ENCODE results near the gene ARSB.
"Not testable (repeated sequence)": the region's sequence is repeated elsewhere in the genome, so short reads cannot be mapped to it uniquely, and the experiment has no call there.

Gene ARSB

DNA sequence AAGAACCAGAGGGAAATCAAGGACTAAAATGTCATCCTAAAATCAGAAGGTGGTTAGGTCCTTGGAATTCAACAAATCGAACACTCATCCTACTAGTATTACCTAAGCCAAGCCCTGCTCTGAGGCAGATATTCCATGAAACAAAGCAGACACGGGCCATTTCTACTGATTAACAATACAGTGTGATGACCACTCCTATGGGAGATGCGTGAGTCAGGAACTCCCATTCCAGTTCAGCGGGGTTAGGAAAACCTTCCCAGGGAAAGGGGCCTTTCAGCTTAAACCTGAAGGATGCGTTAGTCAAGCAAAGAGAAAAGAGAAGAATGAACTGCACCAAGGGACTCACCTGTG, 218.7 kb downstream of the ARSB start:
- H3K36me3 Mint-ChIP-seq (ENCODE audit: insufficient read depth) = no peaks in the 10 kb centered on the region
- no peak for ATAC-seq (replicated peaks)
- no peaks in the 10 kb centered on the region for H3K9me3 Mint-ChIP-seq
- H3K4me1 Mint-ChIP-seq (ENCODE audit: low read depth in 2 of 2) = no peaks in the 10 kb centered on the region
- DNase-seq = no peak
- no peak overlapping the region for H3K27ac Mint-ChIP-seq
- H3K4me3 Mint-ChIP-seq = no peak overlapping the region
- peaks cover 14 to 31% of the 10 kb centered on the region in 2 donors for H3K27me3 Mint-ChIP-seq

DNA sequence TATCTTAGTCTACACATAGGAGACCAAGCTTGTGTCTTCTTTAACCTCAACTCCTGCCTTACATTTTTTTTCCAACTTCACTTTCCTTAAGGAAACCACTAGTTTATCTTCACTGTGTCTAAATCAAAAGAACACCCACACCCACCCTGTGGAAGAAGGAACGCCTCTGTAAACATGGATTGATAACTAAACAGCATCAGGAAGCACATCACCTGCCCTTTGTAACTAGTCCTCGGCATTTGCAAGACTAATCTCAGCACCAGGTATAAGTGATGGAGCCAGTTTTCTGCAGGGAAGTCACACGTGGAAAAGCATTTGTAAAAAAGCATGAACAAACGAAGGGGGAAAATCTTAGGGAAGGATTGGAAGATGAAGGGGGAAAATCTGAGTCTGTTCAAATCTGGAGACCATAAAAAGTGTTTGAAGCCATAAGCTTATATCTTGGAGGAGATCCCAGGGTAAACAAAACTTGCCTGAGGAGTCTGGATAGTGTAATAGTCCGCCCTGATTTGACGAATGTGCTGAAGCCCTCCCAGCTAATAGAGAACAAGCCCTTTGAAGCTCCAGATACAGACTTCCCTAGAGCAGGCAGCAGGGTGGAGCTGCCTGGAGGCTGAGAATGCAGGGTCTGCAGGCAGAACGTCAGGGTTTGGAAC, 219.2 kb downstream of the ARSB start:
- H3K27ac Mint-ChIP-seq = no peak overlapping the region
- no peak for ATAC-seq (replicated peaks)

DNA sequence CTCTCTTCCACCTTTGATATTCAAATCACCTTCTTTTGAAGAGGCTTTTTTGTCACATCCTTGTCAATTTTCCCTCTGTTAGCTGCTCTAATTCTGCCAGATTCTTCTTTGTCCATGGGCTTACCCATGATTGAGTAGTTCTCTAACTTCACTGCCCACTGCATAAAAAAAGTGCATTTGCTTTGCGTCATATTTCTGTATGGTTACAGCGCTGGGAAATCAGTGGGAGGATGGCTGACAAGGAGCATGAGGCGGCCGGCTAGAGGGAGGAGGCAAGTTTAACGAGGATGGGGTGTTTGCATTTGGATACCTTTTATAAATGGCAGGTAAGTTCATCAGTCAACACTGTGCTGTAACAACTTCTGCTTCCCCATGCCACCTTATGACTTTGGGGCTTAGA, 220.0 kb downstream of the ARSB start:
- H3K9me3 Mint-ChIP-seq = no peaks in the 10 kb centered on the region
- ATAC-seq (replicated peaks) = no peak
- DNase-seq = no peak
- H3K27ac Mint-ChIP-seq = no peak overlapping the region
- no peak overlapping the region for H3K4me3 Mint-ChIP-seq
- H3K27me3 Mint-ChIP-seq = peaks cover 14 to 31% of the 10 kb centered on the region in 2 donors
- H3K4me1 Mint-ChIP-seq (ENCODE audit: low read depth in 2 of 2) = no peaks in the 10 kb centered on the region
- H3K36me3 Mint-ChIP-seq (ENCODE audit: insufficient read depth) = no peaks in the 10 kb centered on the region

More for the DNA sequence above, 219.2 kb downstream of the ARSB start:
- no peak for DNase-seq
- Mint-ChIP-seq H3K4me1 (ENCODE audit: low read depth in 2 of 2) (no peaks in the 10 kb centered on the region), H3K9me3 (no peaks in the 10 kb centered on the region), H3K36me3 (ENCODE audit: insufficient read depth) (no peaks in the 10 kb centered on the region), H3K4me3 (no peak overlapping the region), H3K27me3 (peaks cover 14 to 31% of the 10 kb centered on the region in 2 donors)

DNA sequence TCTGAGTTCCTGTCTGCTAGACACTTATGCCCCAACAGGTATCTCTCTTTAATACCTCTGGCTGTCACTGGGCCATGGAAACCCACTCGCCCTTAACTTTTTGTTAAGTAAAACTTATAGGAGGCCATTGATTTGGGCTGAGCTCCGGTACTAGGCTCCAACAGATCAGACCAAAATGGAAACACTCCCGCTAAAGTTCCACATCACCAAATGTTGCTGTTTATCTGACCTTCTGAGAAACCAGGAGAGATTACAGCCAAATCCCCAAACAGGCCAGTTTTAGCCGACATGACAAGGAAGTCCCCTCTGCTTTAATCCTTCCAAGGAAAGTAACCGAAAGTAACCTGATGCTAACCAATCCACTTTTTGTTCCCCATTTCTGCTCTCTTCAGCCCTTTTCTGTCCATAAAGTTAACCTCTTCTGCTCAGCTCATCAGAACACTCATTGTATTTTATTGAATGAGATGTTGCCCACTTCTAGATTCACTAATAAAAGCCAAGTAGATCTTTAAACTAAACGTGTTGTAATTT, 221.4 kb downstream of the ARSB start:
- Mint-ChIP-seq H3K9me3 (no peaks in the 10 kb centered on the region), H3K27ac (no peak overlapping the region), H3K36me3 (ENCODE audit: insufficient read depth) (no peaks in the 10 kb centered on the region), H3K4me1 (ENCODE audit: low read depth in 2 of 2) (no peaks in the 10 kb centered on the region), H3K4me3 (no peak overlapping the region), H3K27me3 (peaks cover 14 to 31% of the 10 kb centered on the region in 2 donors)
- no peak for DNase-seq
- no peak for ATAC-seq (replicated peaks)

DNA sequence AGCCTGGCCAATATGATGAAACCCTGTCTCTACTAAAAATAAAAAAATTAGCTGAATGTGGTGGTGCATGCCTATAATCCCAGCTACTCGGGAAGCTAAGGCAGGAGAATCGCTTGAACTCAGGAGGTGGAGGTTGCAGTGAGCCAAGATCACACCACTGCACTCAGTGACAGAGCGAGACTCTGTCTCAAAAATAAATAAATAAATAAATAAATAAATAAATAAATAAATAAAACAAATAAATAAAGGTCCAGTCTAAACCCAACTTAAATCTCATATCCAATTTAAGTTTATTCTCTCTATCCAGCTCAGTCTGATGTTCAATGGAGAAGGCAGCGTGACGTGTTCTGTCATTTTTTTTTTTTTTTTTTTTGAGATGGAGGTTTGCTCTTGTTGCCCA, 222.4 kb downstream of the ARSB start:
- not testable (repeated sequence) for H3K4me1 Mint-ChIP-seq (ENCODE audit: low read depth in 2 of 2); ATAC-seq (replicated peaks); H3K27ac Mint-ChIP-seq; DNase-seq; H3K36me3 Mint-ChIP-seq (ENCODE audit: insufficient read depth); H3K9me3 Mint-ChIP-seq; H3K4me3 Mint-ChIP-seq
- peaks cover 14 to 33% of the 10 kb centered on the region in 2 donors for H3K27me3 Mint-ChIP-seq

DNA sequence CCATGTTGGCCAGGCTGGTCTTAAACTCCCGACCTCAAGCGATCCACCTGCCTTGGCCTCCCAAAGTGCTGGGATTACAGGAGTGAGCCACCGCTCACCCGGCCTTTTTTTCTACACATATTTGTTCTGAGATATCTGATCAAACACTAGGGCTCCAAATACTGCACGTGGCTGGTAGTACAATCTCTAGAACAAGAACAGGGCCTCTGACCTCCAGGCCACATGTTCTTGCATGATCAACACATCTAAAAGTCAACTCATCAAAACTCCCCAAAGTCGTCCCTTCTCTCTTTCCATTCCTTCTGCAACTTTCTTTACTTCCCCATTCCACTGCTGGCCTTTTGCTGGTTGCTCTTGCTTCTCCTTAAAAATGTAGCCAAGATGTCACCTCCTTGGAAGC, 223.3 kb downstream of the ARSB start:
- H3K4me3 Mint-ChIP-seq = no peak overlapping the region
- ATAC-seq (replicated peaks) = no peak
- H3K36me3 Mint-ChIP-seq (ENCODE audit: insufficient read depth) = no peaks in the 10 kb centered on the region
- no peaks in the 10 kb centered on the region for H3K9me3 Mint-ChIP-seq
- DNase-seq = no peak
- no peaks in the 10 kb centered on the region for H3K4me1 Mint-ChIP-seq (ENCODE audit: low read depth in 2 of 2)
- peaks cover 14 to 39% of the 10 kb centered on the region in 2 donors for H3K27me3 Mint-ChIP-seq
- no peak overlapping the region for H3K27ac Mint-ChIP-seq

DNA sequence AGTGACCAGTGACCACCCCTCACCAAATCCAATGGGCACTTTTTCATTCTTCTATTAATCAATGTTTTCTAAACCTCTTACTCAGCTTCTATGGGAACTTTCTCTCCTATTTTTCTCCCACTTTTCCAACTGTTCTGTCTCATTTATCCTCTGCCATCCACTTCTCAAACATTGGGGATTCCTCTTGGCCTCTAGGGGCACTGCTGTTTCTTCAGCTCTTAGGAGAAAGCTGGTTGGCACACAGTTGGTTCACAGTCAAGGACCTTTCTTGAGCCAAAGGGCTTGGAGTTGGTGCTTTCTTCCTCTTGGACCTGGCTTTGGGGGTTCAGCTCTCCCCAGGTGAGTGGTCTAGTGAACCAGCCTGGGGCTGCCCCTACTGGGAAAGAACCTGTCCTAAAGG, 224.3 kb downstream of the ARSB start:
- H3K27me3 Mint-ChIP-seq = peaks cover 11 to 28% of the 10 kb centered on the region in 2 donors
- H3K36me3 Mint-ChIP-seq (ENCODE audit: insufficient read depth) = no peaks in the 10 kb centered on the region
- ATAC-seq (replicated peaks) (no peak), DNase-seq (no peak)
- H3K4me1 Mint-ChIP-seq (ENCODE audit: low read depth in 2 of 2) = no peaks in the 10 kb centered on the region
- no peak overlapping the region for H3K27ac Mint-ChIP-seq
- H3K4me3 Mint-ChIP-seq = no peak overlapping the region
- H3K9me3 Mint-ChIP-seq = no peaks in the 10 kb centered on the region

DNA sequence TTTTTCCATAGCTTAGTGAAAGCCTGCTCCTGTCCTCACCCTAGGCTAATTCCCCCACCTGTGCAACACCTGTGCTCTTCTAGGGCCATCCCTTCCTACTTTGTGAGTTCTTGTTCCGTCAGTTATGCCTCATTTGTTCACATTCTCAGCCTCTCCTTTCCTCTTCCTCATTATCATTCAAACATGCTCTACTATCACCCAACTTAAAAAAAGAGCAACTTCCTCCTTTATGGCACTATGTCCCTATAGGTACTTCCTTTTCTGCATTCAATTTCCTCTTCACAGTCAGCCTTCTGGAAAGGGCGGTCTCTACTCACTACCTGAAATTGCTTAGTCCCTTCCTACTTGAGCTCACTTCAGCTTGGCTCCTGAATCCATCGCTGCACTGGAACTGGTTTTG, 224.7 kb downstream of the ARSB start:
- DNase-seq (no peak), ATAC-seq (replicated peaks) (peak; percentile 46)
- Mint-ChIP-seq H3K27ac (no peak overlapping the region), H3K27me3 (peaks cover 7 to 24% of the 10 kb centered on the region in 2 donors), H3K36me3 (ENCODE audit: insufficient read depth) (no peaks in the 10 kb centered on the region), H3K9me3 (no peaks in the 10 kb centered on the region), H3K4me3 (no peak overlapping the region), H3K4me1 (ENCODE audit: low read depth in 2 of 2) (no peaks in the 10 kb centered on the region)

DNA sequence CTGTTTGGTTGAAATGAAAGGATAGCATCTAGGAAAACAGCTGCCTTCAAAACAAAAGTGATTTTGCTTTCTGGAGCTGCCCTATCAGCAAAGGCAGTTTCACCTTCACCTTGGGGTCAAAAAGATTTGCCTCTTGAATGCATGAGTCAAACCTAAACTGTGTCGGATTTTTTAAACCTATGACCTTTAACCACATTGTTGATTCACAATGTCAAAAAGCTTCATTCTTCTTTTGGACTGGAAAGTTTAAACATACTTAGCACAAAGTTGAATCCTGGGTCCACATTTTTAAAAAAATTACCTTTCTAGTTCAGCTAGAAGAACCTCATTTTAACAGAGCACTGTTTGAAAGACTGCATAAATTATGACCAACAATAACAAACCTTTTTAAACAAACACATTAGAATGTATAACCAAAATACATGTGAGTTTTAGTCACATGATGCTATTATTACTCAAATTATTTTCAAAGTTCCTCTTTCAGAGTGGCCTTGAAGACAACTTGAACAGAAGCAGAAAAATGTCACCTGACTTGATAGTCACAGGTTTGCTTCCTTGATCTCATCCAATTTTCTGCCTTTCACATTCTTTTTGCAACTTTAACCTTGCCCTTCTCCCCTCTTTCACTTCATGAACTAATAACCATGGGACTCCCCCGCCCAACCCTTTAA, 226.8 kb downstream of the ARSB start:
- H3K27ac Mint-ChIP-seq = no peak overlapping the region
- ATAC-seq (replicated peaks) = no peak
- DNase-seq = no peak
- H3K27me3 Mint-ChIP-seq = peaks cover 0 to 14% of the 10 kb centered on the region in 2 donors
- H3K9me3 Mint-ChIP-seq = no peaks in the 10 kb centered on the region
- no peaks in the 10 kb centered on the region for H3K36me3 Mint-ChIP-seq (ENCODE audit: insufficient read depth)
- no peaks in the 10 kb centered on the region for H3K4me1 Mint-ChIP-seq (ENCODE audit: low read depth in 2 of 2)
- H3K4me3 Mint-ChIP-seq = no peak overlapping the region

DNA sequence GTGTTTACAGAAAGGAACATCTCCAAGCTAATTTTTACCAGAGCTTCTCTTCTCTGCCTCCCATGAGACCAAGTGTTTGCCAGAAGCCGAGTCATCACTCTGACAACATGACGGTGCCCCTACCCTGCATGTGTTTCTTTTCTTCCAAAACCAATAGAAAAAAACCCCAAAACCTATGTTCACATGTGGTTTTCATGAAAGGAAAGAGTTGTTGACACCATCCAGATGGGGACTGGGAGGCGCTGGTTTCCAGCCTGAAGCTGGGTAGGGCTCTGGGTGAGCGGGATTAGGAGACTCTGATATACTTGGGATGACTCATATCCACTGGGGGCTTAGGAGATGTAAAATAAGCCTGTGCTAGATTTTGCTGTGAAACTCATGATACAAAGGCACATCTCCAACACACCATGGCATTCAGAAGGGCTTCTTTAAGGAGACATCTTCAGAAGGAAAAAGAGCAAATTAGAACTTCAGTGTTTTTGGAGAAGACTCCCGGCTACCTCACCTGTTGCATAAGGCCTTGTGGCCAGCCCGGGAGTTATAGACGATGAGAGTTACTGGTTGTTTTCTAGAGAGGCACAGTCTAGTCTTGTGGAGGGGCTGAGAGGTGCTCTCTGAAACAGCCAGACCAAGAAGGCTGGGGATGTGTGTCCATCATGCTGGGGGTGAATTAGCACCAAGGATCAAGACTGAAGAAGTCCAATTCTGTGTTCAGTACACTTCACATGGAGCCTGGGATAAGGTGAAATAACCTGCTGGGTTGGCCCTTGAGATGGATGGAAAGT, 227.6 kb downstream of the ARSB start:
- DNase-seq = no peak
- Mint-ChIP-seq H3K4me1 (ENCODE audit: low read depth in 2 of 2) (no peaks in the 10 kb centered on the region), H3K9me3 (no peaks in the 10 kb centered on the region), H3K27me3 (peaks cover 0 to 22% of the 10 kb centered on the region in 2 donors), H3K27ac (no peak overlapping the region), H3K36me3 (ENCODE audit: insufficient read depth) (no peaks in the 10 kb centered on the region), H3K4me3 (no peak overlapping the region)
- no peak for ATAC-seq (replicated peaks)

DNA sequence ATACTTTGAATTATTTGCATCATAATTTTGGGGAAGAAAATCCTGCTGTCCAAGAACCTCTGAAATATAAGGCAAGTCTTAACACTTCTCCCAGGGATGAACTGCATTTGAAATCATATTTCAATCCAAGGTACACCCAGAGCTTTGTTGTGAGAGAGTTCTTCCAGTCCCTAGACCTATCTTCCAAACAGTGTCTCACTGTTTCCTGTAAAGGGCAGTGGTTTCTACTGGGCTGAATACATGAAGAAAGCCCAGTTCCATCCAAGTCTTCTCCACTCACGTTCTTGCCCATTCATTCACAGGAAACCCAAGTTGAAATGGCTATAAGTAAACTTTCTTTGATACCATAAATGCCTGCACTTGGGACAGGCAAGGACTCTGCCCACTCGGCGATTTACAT, 228.3 kb downstream of the ARSB start:
- Mint-ChIP-seq H3K36me3 (ENCODE audit: insufficient read depth) (no peaks in the 10 kb centered on the region), H3K4me1 (ENCODE audit: low read depth in 2 of 2) (no peaks in the 10 kb centered on the region), H3K9me3 (no peaks in the 10 kb centered on the region), H3K27me3 (peaks cover 0 to 22% of the 10 kb centered on the region in 2 donors), H3K27ac (no peak overlapping the region), H3K4me3 (no peak overlapping the region)
- ATAC-seq (replicated peaks) (no peak), DNase-seq (no peak)

DNA sequence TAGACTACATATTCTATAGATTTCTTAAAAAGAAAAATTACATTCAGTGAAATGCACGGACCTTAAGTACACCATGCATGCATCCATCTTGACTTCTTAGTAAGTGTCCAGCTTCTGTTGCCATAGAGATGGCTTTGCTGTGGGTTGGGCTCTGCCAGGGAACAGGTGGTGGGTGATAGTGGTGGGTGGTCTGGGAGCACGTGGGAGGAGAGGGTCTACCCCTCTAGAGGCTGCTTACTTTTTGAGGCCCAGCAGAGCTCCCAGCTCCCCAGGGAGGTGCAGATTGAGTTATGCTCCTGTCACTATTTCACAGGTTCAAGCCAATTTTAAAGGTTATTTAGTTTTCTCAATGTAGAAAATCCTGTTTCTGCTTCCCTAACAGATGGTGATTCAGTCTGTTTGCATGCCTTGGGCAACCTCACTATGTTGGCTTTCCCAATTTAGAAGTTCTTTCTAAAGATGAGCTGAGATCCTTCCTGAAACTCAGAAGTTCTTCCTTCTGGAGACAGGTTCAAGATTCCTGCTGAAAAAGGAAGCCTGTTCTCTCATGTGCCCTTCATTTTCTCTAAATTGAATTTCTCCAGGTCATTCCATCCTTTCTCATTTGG, 229.2 kb downstream of the ARSB start:
- ATAC-seq (replicated peaks) (no peak), DNase-seq (no peak)
- Mint-ChIP-seq H3K27me3 (peaks cover 5 to 31% of the 10 kb centered on the region in 2 donors), H3K36me3 (ENCODE audit: insufficient read depth) (no peaks in the 10 kb centered on the region), H3K9me3 (no peaks in the 10 kb centered on the region), H3K4me1 (ENCODE audit: low read depth in 2 of 2) (no peaks in the 10 kb centered on the region), H3K27ac (no peak overlapping the region), H3K4me3 (no peak overlapping the region)

DNA sequence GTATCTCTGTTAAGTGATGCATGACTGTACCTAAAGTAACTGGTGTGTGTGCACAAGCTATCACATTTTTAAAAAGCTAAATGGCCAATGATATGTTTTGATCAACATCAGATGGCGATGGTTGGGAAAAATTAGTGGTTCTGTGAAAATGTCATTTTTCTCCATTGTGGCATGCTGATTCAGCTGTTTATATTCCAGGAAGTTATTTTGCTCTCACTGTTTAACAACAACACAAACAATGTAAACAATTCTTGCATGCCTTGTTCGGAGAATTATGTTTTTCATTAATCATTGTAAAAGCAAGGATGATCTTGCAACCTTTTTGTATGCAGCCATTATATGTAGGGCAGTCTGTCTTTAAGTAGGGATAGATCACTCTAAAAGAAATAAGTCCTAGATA, 230.5 kb downstream of the ARSB start:
- no peaks in the 10 kb centered on the region for H3K9me3 Mint-ChIP-seq
- H3K4me1 Mint-ChIP-seq (ENCODE audit: low read depth in 2 of 2) = no peaks in the 10 kb centered on the region
- no peak for DNase-seq
- H3K27me3 Mint-ChIP-seq = peaks cover 5 to 35% of the 10 kb centered on the region in 2 donors
- no peaks in the 10 kb centered on the region for H3K36me3 Mint-ChIP-seq (ENCODE audit: insufficient read depth)
- no peak overlapping the region for H3K4me3 Mint-ChIP-seq
- H3K27ac Mint-ChIP-seq = no peak overlapping the region
- ATAC-seq (replicated peaks) = no peak
